H1 (cell line): ENCODE measurements around the gene SLCO4A1. TPM values are rescaled to one million over a fixed set of nuclear protein-coding genes. Genes with fewer than 3 reads are reported as not detected.

Experiments used
- CTCF ChIA-PET: fragments of 300-600 bp; sonication (Branson Sonifier 250); formaldehyde crosslinking; loops from one replicate; lab custom pipeline; 2021; ENCODE audit not compliant: partially characterized antibody; lab: Charles Lee
- POLR2A ChIA-PET: fragments of 300-600 bp; sonication (Branson Sonifier 250); formaldehyde crosslinking; loops from one replicate; lab custom pipeline; 2021; ENCODE audit warnings: inconsistent platforms; ENCODE audit not compliant: partially characterized antibody; lab: Charles Lee
- DNase-seq, 2 experiments: peaks; one replicate each; pipeline versions ENCODE4 v3.0.0 to v3.0.0-alpha.2; 2010 to 2022; ENCODE audit warnings: low spot score in 2 of 2, low read depth in 1 of 2, mixed read lengths in 1 of 2
- FAIRE-seq: peaks from 2 replicates; lab custom pipeline; 2011; peaks lifted over from hg19 to GRCh38; lab: Jason Lieb, UNC
- H2AFZ ChIP-seq: 2 replicates; pipeline ENCODE4 v1.8.1; 2012; ENCODE audit warnings: low read length, inconsistent platforms
- H2AK5ac ChIP-seq: 2 replicates; pipeline ENCODE4 v1.6.1; 2013; ENCODE audit warnings: low read depth, low read length
- H2BK120ac ChIP-seq: replicated peaks from 2 replicates; pipeline ENCODE3; 2013; ENCODE audit warnings: low read depth, low read length, inconsistent platforms
- H2BK12ac ChIP-seq: 2 replicates; pipeline ENCODE4 v1.6.1; 2013; ENCODE audit warnings: low read depth, low read length
- H2BK15ac ChIP-seq: 2 replicates; pipeline ENCODE4 v1.6.1; 2013; ENCODE audit warnings: low read length
- H2BK20ac ChIP-seq: 2 replicates; pipeline ENCODE4 v1.6.1; 2013; ENCODE audit warnings: low read length
- H2BK5ac ChIP-seq: 2 replicates; pipeline ENCODE4 v1.6.1; 2013; ENCODE audit warnings: low read depth, low read length
- H3K14ac ChIP-seq: 2 replicates; pipeline ENCODE4 v1.6.1; 2013; ENCODE audit warnings: inconsistent platforms; ENCODE audit not compliant: insufficient read length
- H3K18ac ChIP-seq: 2 replicates; pipeline ENCODE4 v1.6.1; 2013; ENCODE audit warnings: low read length; ENCODE audit errors: extremely low read depth
- H3K23ac ChIP-seq: 2 replicates; pipeline ENCODE4 v1.6.1; 2013; ENCODE audit warnings: inconsistent platforms; ENCODE audit not compliant: insufficient read length
- H3K23me2 ChIP-seq: 2 replicates; pipeline ENCODE4 v1.6.1; 2013; ENCODE audit warnings: low read depth, low read length
- H3K27ac ChIP-seq: 2 replicates; pipeline ENCODE4 v1.6.1; 2011; ENCODE audit warnings: low read depth, low read length, inconsistent platforms
- H3K27me3 ChIP-seq, 4 experiments: replicated peaks in 1 of 4; 1 replicate in 1 of 4; 2 replicates in 3 of 4; pipeline versions ENCODE4 v1.6.1 to v1.8.1; 2011 to 2013; ENCODE audit warnings: low read length in 3 of 4, mild to moderate bottlenecking in 3 of 4, inconsistent platforms in 2 of 4, mixed read lengths in 2 of 4, moderate library complexity in 1 of 4; ENCODE audit not compliant: control insufficient read depth in 3 of 4, insufficient read depth in 3 of 4; ENCODE audit errors: extremely low read depth in 1 of 4
- H3K36me3 ChIP-seq, 4 experiments: 2 replicates each; pipeline versions ENCODE4 v1.6.1 to v1.8.1; 2011 to 2013; ENCODE audit warnings: mild to moderate bottlenecking in 4 of 4, low read length in 3 of 4, moderate library complexity in 2 of 4, control low read depth in 1 of 4, inconsistent platforms in 1 of 4; ENCODE audit not compliant: insufficient read depth in 4 of 4, control insufficient read depth in 2 of 4
- H3K4ac ChIP-seq: replicated peaks from 2 replicates; pipeline ENCODE3; 2013; ENCODE audit warnings: low read length, low read depth, mixed read lengths, inconsistent platforms; ENCODE audit not compliant: insufficient read length
- H3K4me1 ChIP-seq, 4 experiments: replicated peaks in 1 of 4; 1 replicate in 1 of 4; 2 replicates in 3 of 4; pipeline versions ENCODE4 v1.6.1 to v1.8.1; 2011 to 2013; ENCODE audit warnings: low read length in 3 of 4, inconsistent platforms in 2 of 4, mixed read lengths in 1 of 4; ENCODE audit not compliant: insufficient read depth in 4 of 4, control insufficient read depth in 3 of 4
- H3K4me2 ChIP-seq, 2 experiments: 2 replicates each; pipeline versions ENCODE4 v1.6.1 to v1.8.1; 2011 to 2013; ENCODE audit warnings: low read depth in 2 of 2, low read length in 2 of 2, control low read depth in 1 of 2, inconsistent platforms in 1 of 2, mild to moderate bottlenecking in 1 of 2; ENCODE audit not compliant: insufficient read depth in 1 of 2
- H3K4me3 ChIP-seq, 4 experiments: fragments of 200-600, 300-600 bp in 1 of 4; sonication (generic), shearing (Covaris generic), sonication (Bioruptor Twin) in 1 of 4; 2 replicates each; pipeline versions ENCODE4 v1.5.1 to v1.8.1; 2011 to 2016; ENCODE audit warnings: low read length in 4 of 4, low read depth in 3 of 4, control low read depth in 2 of 4, inconsistent platforms in 2 of 4, mild to moderate bottlenecking in 2 of 4, mixed read lengths in 1 of 4, moderate library complexity in 1 of 4; ENCODE audit not compliant: insufficient read depth in 2 of 4; ENCODE audit errors: extremely low read depth in 1 of 4
- H3K56ac ChIP-seq: replicated peaks from 2 replicates; pipeline ENCODE3; 2013; ENCODE audit warnings: low read depth, mild to moderate bottlenecking, mixed read lengths, low read length, inconsistent platforms; ENCODE audit not compliant: insufficient read length
- H3K79me1 ChIP-seq: 2 replicates; pipeline ENCODE4 v1.6.1; 2013; ENCODE audit warnings: low read depth, low read length, control low read depth
- H3K79me2 ChIP-seq, 2 experiments: 2 replicates each; pipeline versions ENCODE4 v1.6.1 to v1.8.1; 2012 to 2013; ENCODE audit warnings: low read length in 2 of 2, mild to moderate bottlenecking in 2 of 2, inconsistent platforms in 1 of 2; ENCODE audit not compliant: insufficient read depth in 2 of 2, control insufficient read depth in 1 of 2
- H3K9ac ChIP-seq, 4 experiments: replicated peaks in 1 of 4; 1 replicate in 1 of 4; 2 replicates in 3 of 4; pipeline versions ENCODE4 v1.6.1 to v1.8.1; 2011 to 2013; ENCODE audit warnings: low read depth in 3 of 4, low read length in 3 of 4, control low read depth in 2 of 4, mild to moderate bottlenecking in 2 of 4, moderate library complexity in 2 of 4, inconsistent platforms in 1 of 4; ENCODE audit errors: extremely low read depth in 1 of 4
- H3K9me3 ChIP-seq, 2 experiments: 2 replicates each; pipeline versions ENCODE4 v1.6.1 to v1.8.1; 2012 to 2013; ENCODE audit warnings: mild to moderate bottlenecking in 2 of 2, moderate library complexity in 2 of 2, control low read depth in 1 of 2, inconsistent platforms in 1 of 2, low read depth in 1 of 2, low read length in 1 of 2, mixed read lengths in 1 of 2; ENCODE audit not compliant: insufficient read depth in 2 of 2
- H4K20me1 ChIP-seq, 2 experiments: replicated peaks in 1 of 2; 2 replicates each; pipeline versions ENCODE3 to v1.8.1; 2011 to 2013; ENCODE audit warnings: inconsistent platforms in 2 of 2, low read length in 2 of 2, mild to moderate bottlenecking in 1 of 2; ENCODE audit not compliant: insufficient read depth in 2 of 2, control insufficient read depth in 1 of 2
- H4K5ac ChIP-seq: 2 replicates; pipeline ENCODE4 v1.6.1; 2013; ENCODE audit warnings: low read length, low read depth, mixed read lengths, inconsistent platforms; ENCODE audit not compliant: insufficient read length
- H4K8ac ChIP-seq: 2 replicates; pipeline ENCODE4 v1.8.0; 2013; ENCODE audit warnings: mild to moderate bottlenecking, moderate library complexity, low read length, inconsistent platforms; ENCODE audit not compliant: insufficient read depth; ENCODE audit errors: extremely low read depth
- H4K91ac ChIP-seq: replicated peaks from 2 replicates; pipeline ENCODE3; 2013; ENCODE audit warnings: low read length, mixed read lengths, inconsistent platforms; ENCODE audit not compliant: insufficient read length
- CBX5 ChIP-seq: fragments of 300-800, 300-1000 bp; sonication (generic); IDR thresholded peaks from 2 replicates; pipeline ENCODE4 v1.7.1; 2016; ENCODE audit warnings: antibody characterized with exemption, low read length, low read depth
- CEBPB ChIP-seq: IDR thresholded peaks from 2 replicates; pipeline ENCODE4 v1.6.1; 2012; ENCODE audit warnings: low read depth, low read length
- CHD2 ChIP-seq: IDR thresholded peaks from 2 replicates; pipeline ENCODE4 v1.6.1; 2012; ENCODE audit warnings: low read length, improper control_type of control experiment
- CTBP2 ChIP-seq: IDR thresholded peaks from 2 replicates; pipeline ENCODE4 v1.7.0; 2011; ENCODE audit warnings: borderline replicate concordance, mild to moderate bottlenecking, moderate library complexity, mixed read lengths, low read length; ENCODE audit not compliant: insufficient read depth, insufficient read length
- EP300 ChIP-seq, 2 experiments: IDR thresholded peaks; 1 replicate in 1 of 2; 2 replicates in 1 of 2; pipeline ENCODE4 v1.6.1; 2011 to 2012; ENCODE audit warnings: low read depth in 2 of 2, low read length in 2 of 2, mild to moderate bottlenecking in 2 of 2, borderline replicate concordance in 1 of 2, inconsistent platforms in 1 of 2, moderate library complexity in 1 of 2
- HDAC2 ChIP-seq, 2 experiments: fragments of 300-600 bp in 1 of 2; sonication (generic) in 1 of 2; IDR thresholded peaks; 2 replicates each; pipeline ENCODE4 v1.6.1; 2011 to 2012; ENCODE audit warnings: low read depth in 2 of 2, low read length in 2 of 2, mild to moderate bottlenecking in 2 of 2, moderate library complexity in 2 of 2, borderline replicate concordance in 1 of 2, inconsistent platforms in 1 of 2
- JUN ChIP-seq: IDR thresholded peaks from 2 replicates; pipeline ENCODE4 v1.6.1; 2011; ENCODE audit warnings: low read depth, mild to moderate bottlenecking, improper control_type of control experiment, low read length
- JUND ChIP-seq: IDR thresholded peaks from 2 replicates; pipeline ENCODE4 v1.6.1; 2011; ENCODE audit warnings: mild to moderate bottlenecking, improper control_type of control experiment, low read length
- POU5F1 ChIP-seq: IDR thresholded peaks from 2 replicates; pipeline ENCODE4 v1.6.1; 2011; ENCODE audit warnings: low read depth, mild to moderate bottlenecking, low read length, moderate library complexity
- RFX5 ChIP-seq: IDR thresholded peaks from 2 replicates; pipeline ENCODE4 v1.6.1; 2011; ENCODE audit warnings: low read depth, low read length, improper control_type of control experiment, borderline replicate concordance
- SP4 ChIP-seq: IDR thresholded peaks from 2 replicates; pipeline ENCODE4 v1.6.1; 2012; ENCODE audit warnings: low read length, inconsistent platforms
- TBP ChIP-seq: IDR thresholded peaks from 2 replicates; pipeline ENCODE4 v1.6.1; 2011; ENCODE audit warnings: low read depth, low read length, improper control_type of control experiment
- ZNF274 ChIP-seq: IDR thresholded peaks from 2 replicates; pipeline ENCODE4 v1.7.0; 2012; ENCODE audit warnings: low read length, borderline replicate concordance; ENCODE audit errors: extremely low read depth
- WGBS, 2 experiments: shearing (Covaris generic) in 1 of 2; methylation state at CpG; one replicate each; pipeline versions ENCODE4 v1.1.6 to v1.1.7; 2013 to 2015; ENCODE audit warnings: low lambda C conversion rate in 2 of 2, mixed read lengths in 2 of 2, inconsistent platforms in 1 of 2, low coverage in 1 of 2, missing lambda C conversion rate in 1 of 2; ENCODE audit not compliant: insufficient replicate concordance in 2 of 2, insufficient coverage in 1 of 2, insufficient read length in 1 of 2; ENCODE audit errors: extremely low coverage in 1 of 2, missing lambda C conversion rate in 1 of 2; 5-methylcytosine and 5-hydroxymethylcytosine counted together
- polyA plus RNA-seq, 7 experiments: library from polyadenylated mRNA; depleted of rRNA in 3 of 7; stranded (reverse) in 5 of 7; unstranded in 2 of 7; fragments of >200 nt in 5 of 7; fragments of 200-250 nt in 2 of 7; gene quantifications; 1 replicate in 5 of 7; 2 replicates in 1 of 7; 4 replicates in 1 of 7; pipeline versions ENCODE4 v1.2.1 to v1.2.3, GENCODE V29; 2011 to 2013; ENCODE audit warnings: missing spikeins in 2 of 7, mixed read lengths in 2 of 7
- total RNA-seq: library from RNA; stranded (reverse); fragmentation: NEBNext Ultra II Directional; extraction: Animal tissue kit (Norgen Biotek cat#: 25700); gene quantifications from 2 replicates; pipeline ENCODE4 v1.2.1, GENCODE V29; 2021

SLCO4A1 gene
- total and polyA plus RNA-seq, 2 of the 8 experiments (the other 6 are each of a cell fraction or from before 2014, with no cell fraction given), result 10.5 to 18.5 TPM

DNA sequence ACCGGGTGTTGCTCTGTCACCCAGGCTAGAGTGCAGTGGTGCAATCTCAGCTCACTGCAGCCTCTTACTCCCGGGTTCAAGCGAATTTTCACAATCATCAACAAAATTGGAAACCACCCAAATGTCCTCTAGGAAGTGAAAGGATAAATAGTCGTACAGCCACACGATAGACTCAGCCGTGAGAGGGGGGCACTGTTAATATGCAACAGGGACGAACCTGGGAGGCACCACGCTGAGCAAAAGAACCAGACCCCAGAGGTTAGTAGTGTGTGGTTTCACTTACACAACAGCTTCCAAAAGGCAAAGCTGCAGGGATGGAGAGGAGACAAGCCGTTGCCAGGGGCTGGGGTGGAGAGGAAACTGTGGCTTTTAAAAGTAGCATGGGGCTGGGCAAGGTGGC lies 36.2 kb downstream of the SLCO4A1 start:
- H2BK120ac ChIP-seq, result no peak overlapping the region
- H3K79me1 ChIP-seq, result no peaks in the 10 kb centered on the region
- H3K4me1 ChIP-seq, result no peaks in the 10 kb centered on the region
- H2BK20ac ChIP-seq, result no peak overlapping the region
- no peak overlapping the region for H2BK15ac ChIP-seq
- H3K4me3 ChIP-seq, result no peak overlapping the region
- H2BK12ac ChIP-seq, result no peak overlapping the region
- H3K18ac ChIP-seq, result no peak overlapping the region
- H3K27ac ChIP-seq, result no peak overlapping the region
- WGBS, 2 experiments, result 74% methylated on average over 8 of the region's 9 CpGs; no CpG with 5 or more reads in 1 of the 2 experiments
- no peak overlapping the region for H3K4me2 ChIP-seq
- H3K4ac ChIP-seq, result no peak overlapping the region
- no peaks in the 10 kb centered on the region; a peak in 1 of 7 replicates for H3K27me3 ChIP-seq
- H4K8ac ChIP-seq, result no peak overlapping the region
- no peak for FAIRE-seq
- H2BK5ac ChIP-seq, result no peak overlapping the region
- no peaks in the 10 kb centered on the region for H3K79me2 ChIP-seq
- H3K23ac ChIP-seq, result no peak overlapping the region
- H3K14ac ChIP-seq, result no peak overlapping the region
- no peak overlapping the region for H2AFZ ChIP-seq
- no peak overlapping the region for H2AK5ac ChIP-seq
- H3K36me3 ChIP-seq, result no peaks in the 10 kb centered on the region
- no peaks in the 10 kb centered on the region for H3K23me2 ChIP-seq
- peaks cover 1 to 3% of the 10 kb centered on the region in 2 experiments; a peak in 2 of 4 replicates for H3K9me3 ChIP-seq
- H3K9ac ChIP-seq, result no peak overlapping the region
- H4K91ac ChIP-seq, result no peak overlapping the region
- CTCF ChIA-PET, result interaction anchor here (0.6 to 5.8 kb wide), 8 partner anchors 9 to 574 kb away, joined by 3 to 47 read pairs (median 6); partner anchors contain the start of gene NTSR1
- H4K5ac ChIP-seq, result no peak overlapping the region
- H3K56ac ChIP-seq, result no peak overlapping the region
- POLR2A ChIA-PET, result no interaction called here
- DNase-seq, result no peak
- H4K20me1 ChIP-seq, result no peaks in the 10 kb centered on the region
- TF ChIP-seq JUN (no peak), CTBP2 (no peak), RFX5 (no peak), CBX5 (no peak), CHD2 (no peak), CEBPB (no peak), TBP (no peak), POU5F1 (no peak), HDAC2 (IDR thresholded peaks at IDR 0.05; ENCODE audit: borderline replicate concordance in 1 of 2, low read depth in 2 of 2, low read length in 2 of 2) (no peak), JUND (no peak), SP4 (no peak), EP300 (IDR thresholded peaks at IDR 0.05; ENCODE audit: borderline replicate concordance in 1 of 2, low read depth in 2 of 2, low read length in 2 of 2) (no peak), ZNF274 (no peak)
